CD4-positive, alpha-beta T cell treated with Interleukin-4 for 1 hour (primary cell): ENCODE measurements around the gene VIPR1.
A peak's percentile ranks its signal among the peaks of the same experiment; 100 is the strongest.

ENCODE experiments used
- DNase-seq, 2 donors: peaks; one replicate each; pipeline ENCODE4 v3.0.0-alpha.2; 2020 to 2022

The VIPR1 gene

GRCh38 chr3:42511736-42512135 is 9.3 kb downstream of the VIPR1 start:
- DNase-seq, result no peak

GRCh38 chr3:42513121-42513520 is 10.7 kb downstream of the VIPR1 start:
- DNase-seq, result no peak

- no peak for DNase-seq
Measured at GRCh38 chr3:42513521-42513920, 11.1 kb downstream of the VIPR1 start.

GRCh38 chr3:42514876-42515275 is 12.4 kb downstream of the VIPR1 start:
- no peak for DNase-seq

- DNase-seq, result no peak
Measured at GRCh38 chr3:42515391-42515916, 13.0 kb downstream of the VIPR1 start.

- no peak for DNase-seq
Measured at GRCh38 chr3:42515976-42516375, 13.5 kb downstream of the VIPR1 start.

GRCh38 chr3:42516443-42516842 is 14.0 kb downstream of the VIPR1 start:
- DNase-seq, result no peak

- no peak for DNase-seq
Measured at GRCh38 chr3:42517117-42517516, 14.7 kb downstream of the VIPR1 start.

GRCh38 chr3:42518800-42519567 is 16.5 kb downstream of the VIPR1 start:
- DNase-seq, result peak; percentile 46 to 66

GRCh38 chr3:42519568-42519962 is 17.1 kb downstream of the VIPR1 start:
- DNase-seq, result no peak

- DNase-seq, result no peak
Measured at GRCh38 chr3:42520336-42520735, 17.9 kb downstream of the VIPR1 start.

- DNase-seq, result no peak
Measured at GRCh38 chr3:42520906-42521305, 18.5 kb downstream of the VIPR1 start.

GRCh38 chr3:42524751-42525150 is 22.3 kb downstream of the VIPR1 start:
- DNase-seq, result no peak

GRCh38 chr3:42525212-42525611 is 22.8 kb downstream of the VIPR1 start:
- DNase-seq, result no peak

- DNase-seq, result no peak
Measured at GRCh38 chr3:42525736-42526345, 23.4 kb downstream of the VIPR1 start.

- peak; percentile 19 to 47 for DNase-seq
Measured at GRCh38 chr3:42526616-42527367, 24.3 kb downstream of the VIPR1 start.

GRCh38 chr3:42527368-42527917 is 25.0 kb downstream of the VIPR1 start:
- no peak for DNase-seq

GRCh38 chr3:42529468-42529867 is 27.0 kb downstream of the VIPR1 start:
- peak; percentile 23 to 48 for DNase-seq

- no peak for DNase-seq
Measured at GRCh38 chr3:42530073-42530472, 27.6 kb downstream of the VIPR1 start.

- no peak for DNase-seq
Measured at GRCh38 chr3:42531470-42531869, 29.0 kb downstream of the VIPR1 start.

- no peak for DNase-seq
Measured at GRCh38 chr3:42532229-42532628, 29.8 kb downstream of the VIPR1 start.

- DNase-seq, result no peak
Measured at GRCh38 chr3:42533161-42533897, 30.9 kb downstream of the VIPR1 start.
